ENCODE data around the gene SPIN4.
"Not testable (repeated sequence)": the region's sequence is repeated elsewhere in the genome, so short reads cannot be mapped to it uniquely, and the experiment has no call there.

The SPIN4 gene

GRCh38 chrX:63350941-63351616, at the start of gene SPIN4:
SPIN4 (minus strand) TSS chrX:63351332; CDS start chrX:63350819, 513 bp downstream.
- DNase-seq = peak; percentile 84

GRCh38 chrX:63400340-63400739, 49.2 kb upstream of the SPIN4 start:
- no peak for DNase-seq

DNA sequence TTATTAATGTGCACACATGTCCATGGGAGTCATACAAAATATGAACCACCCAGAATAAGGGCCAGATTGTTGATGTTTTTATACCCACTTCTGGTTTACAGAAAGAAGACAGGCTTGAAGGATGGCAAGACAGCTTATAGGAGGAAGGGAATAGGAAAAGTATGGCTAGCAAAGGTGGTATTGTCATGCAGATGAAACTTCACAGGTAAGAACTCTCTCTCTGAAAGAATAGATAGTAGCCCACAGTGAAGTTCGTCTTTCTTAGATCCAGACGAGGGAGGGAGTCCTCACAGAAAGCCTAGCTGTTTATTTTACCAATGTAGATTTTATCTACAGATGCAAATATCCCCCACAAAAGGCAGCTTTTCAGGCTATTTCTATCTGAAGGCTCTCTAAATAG, 43.7 kb upstream of the SPIN4 start:
- DNase-seq = no peak

- not testable (repeated sequence) for DNase-seq
These were observed 42.0 kb upstream of the SPIN4 start for GRCh38 chrX:63393094-63393493.

DNA sequence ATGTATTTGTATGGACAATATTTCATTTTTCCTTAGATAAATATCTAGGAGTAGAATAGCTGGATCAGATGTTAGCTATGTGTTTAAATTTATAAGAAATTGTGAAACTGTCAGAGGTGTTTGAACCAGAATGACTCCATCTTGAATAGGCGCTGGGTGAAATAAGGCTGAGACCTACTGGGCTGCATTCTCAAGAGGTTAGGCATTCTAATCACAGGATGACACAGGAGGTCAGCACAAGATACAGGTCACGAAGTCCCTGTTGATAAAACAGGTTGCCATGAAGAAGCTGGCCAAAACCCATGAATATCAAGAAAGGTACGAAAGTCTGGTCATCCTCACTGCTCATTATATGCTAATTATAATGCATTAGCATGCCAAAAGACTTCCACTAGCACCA, 36.3 kb upstream of the SPIN4 start:
- no peak for DNase-seq

DNA sequence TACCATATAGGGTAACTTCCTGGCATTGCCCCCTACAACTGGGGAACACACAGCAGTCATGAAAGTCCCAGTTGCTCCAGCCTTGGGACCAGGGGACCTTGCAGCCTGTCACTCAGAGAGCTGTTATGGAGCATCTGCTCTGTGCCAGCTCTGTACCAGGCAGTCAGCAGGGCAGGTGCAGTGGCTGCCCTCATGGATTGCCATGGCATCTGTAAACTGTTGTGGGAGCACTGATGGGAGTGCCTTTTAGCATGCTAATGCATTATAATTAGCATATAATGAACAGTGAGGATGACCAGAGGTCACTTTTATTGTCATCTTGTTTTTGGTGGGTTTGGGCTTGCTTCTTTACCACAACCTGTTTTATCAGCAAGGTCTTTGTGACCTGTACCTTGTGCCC, 33.1 kb upstream of the SPIN4 start:
- not testable (repeated sequence) for DNase-seq

DNA sequence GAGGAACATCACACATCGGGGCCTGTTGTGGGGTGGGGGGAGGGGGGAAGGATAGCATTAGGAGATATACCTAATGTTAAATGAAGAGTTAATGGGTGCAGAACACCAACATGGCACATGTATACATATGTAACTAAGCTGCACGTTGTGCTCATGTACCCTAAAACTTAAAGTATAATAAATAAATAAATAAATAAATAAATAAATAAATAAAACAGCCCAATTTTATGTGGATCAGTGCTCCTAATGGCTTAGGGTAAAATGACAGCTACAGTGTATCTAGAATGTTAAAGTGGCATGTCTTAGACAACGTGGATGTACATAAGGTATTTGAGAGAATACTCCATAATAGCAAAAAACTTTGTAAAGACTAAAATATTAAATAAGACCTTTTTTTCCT, 21.9 kb upstream of the SPIN4 start:
- DNase-seq = not testable (repeated sequence)

DNA sequence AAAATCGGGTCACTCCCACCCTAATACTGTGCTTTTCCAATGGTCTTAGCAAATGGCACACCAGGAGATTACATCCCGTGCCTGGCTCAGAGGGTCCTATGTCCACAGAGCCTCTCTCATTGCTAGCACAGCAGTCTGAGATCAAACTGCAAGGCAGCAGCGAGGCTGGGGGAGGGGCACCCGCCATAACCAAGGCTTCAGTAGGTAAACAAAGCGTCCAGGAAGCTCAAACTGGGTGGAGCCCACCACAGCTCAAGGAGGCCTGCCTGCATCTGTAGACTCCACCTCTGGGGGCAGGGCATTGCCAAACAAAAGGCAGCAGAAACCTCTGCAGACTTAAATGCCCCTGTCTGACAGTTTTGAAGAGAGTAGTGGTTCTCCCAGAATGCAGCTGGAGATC, 16.6 kb upstream of the SPIN4 start:
- not testable (repeated sequence) for DNase-seq

DNA sequence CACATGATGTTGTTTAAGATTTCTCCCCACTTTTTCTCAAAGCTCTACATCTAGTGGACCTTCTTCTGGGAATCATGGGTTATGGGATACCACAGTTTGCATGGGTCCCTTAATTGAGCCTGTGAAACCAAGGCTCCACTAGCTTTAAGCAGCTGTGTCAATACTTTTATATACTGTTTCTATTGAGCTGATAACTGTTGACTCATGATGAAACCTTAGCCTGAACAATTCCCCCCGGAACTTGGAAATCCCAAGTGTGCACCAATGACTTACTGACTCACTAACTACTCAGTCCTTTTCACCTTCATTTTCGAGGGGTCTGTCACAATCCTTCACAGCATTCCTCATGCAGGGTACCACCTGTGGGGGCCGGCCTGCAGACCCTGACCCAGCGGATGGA, 12.7 kb upstream of the SPIN4 start:
- DNase-seq = no peak

DNA sequence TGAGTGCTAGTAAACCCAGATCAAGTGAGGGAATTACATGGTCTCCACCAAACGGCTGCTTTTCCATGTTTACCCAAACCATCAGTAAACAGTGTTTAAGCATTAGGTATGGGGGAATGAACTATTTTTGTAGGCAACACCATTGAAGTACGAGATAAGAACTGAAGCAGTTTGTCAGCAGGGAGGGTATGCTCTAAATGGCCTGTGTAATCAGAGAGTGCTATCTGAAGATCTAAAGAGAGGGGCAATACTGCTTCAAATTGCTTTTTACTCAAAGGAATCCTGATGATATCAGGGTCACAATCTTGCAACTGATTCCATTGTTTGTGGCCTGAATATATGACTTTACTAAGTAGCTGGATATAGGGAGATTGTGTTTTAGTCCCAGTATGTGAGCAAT, 10.4 kb upstream of the SPIN4 start:
- DNase-seq = no peak

DNA sequence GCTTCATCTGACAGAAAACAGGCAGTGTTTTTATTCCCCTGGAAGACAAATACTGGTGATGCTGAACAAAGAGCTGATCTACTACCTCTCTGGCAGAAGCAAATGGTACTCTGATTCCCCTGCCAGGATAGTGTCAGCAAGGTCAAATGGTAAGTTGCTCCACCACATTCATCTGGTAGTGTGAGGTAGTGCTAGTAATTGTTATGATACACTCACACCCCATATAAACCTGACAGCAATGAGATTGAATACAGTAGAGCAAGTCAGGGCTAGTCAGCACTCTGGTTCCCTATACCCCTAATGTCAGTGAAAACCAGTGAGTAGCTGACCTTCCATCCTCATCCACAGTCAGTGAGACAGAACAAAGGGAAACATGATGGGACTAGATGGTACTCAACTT, 3.4 kb upstream of the SPIN4 start:
- DNase-seq = no peak

DNA sequence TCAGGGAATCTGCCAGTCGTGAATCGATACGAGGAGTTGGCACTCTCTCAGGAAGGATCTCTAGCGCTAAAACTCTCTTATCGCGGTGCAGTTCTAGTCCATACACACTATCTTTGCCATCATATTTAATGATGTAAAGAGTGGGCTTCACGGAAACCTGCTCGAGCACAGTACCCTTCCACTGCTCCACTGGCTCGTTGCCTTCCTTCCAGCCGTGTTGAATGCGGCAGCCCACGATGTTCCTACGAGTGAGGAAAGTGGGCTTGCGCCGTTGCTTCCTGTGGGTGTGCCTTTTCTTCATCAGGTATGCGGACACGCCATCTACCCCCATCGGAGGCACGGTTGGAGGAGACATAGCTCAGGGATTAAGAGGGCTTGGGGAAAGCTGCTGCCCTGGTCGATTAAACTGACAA, 661 bp downstream of the SPIN4 start:
- peak; percentile 63 for DNase-seq

DNA sequence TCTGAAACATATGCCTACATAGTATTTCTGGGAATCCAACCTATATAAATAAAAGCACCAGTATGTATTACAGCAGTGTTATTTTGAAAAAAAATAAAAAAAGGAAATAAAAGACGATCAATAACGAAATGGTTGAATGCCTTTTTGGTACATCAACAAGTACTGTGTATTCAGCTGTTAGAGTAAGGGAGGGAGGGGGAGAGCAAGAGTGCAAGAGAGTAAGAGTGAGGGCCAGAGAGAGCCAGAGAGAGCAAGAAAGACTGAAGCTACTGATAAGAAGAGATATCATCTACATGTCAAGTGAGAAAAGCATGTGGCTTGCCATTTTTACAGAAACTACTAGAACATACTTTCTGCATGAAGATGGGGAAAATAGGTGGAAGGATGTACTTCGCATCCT, 1.8 kb downstream of the SPIN4 start:
- DNase-seq = peak; percentile 35

GRCh38 chrX:63330681-63331080, 20.5 kb downstream of the SPIN4 start:
- no peak for DNase-seq

DNA sequence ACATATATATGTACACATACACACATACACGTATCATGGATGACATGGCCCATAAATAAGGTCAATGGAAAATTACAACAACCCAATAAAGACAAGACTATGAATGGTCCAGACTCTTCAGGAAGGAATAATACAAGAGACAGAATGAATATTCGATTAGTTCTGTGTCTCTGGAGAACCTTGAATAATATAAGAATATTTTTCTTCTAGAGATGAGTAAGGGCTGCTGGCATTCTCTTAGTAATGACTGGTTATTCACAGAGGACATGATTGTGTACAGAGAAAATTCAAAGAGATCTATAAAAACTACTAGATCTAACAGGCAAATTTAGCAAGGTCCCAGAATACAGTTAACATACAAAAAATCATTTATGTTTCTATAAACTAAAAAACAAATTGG, 23.3 kb downstream of the SPIN4 start:
- no peak for DNase-seq

DNA sequence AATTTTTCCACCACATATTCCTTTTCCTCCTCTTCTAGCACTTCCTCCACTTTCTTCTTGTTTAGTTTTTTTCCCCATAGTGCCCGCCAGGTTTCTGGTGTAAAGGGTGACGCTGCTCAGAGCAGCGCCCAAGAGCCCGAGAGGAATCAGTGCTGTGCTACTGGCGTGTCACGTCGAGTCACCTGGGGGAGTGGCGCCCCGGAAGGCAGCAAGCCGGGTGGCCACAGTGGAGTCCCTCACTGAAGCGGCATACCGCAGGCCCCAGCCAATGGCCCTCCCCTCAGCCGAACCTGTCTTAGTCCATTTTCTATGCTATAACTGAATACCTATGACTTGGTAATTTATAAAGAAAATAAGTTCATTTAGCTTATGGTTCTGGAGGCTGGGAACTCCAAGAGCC, 51.5 kb downstream of the SPIN4 start:
- DNase-seq = no peak
